H9 (cell line): ENCODE results near the gene TFEB. TPM values are rescaled to one million over a fixed set of nuclear protein-coding genes. Genes with fewer than 3 reads are reported as not detected.

Experiments
- DNase-seq: peaks from one replicate; pipeline ENCODE4 v3.0.0-alpha.2; 2017
- H2AFZ ChIP-seq: one replicate; pipeline ENCODE4 v1.6.1; 2013; ENCODE audit warnings: mild to moderate bottlenecking, low read length, control low read depth, moderate library complexity
- H2AK5ac ChIP-seq: 2 replicates; pipeline ENCODE4 v1.6.1; 2013; ENCODE audit warnings: low read length, control low read depth, mixed read lengths; ENCODE audit not compliant: insufficient read length
- H2BK120ac ChIP-seq: one replicate; pipeline ENCODE4 v1.6.1; 2013; ENCODE audit warnings: low read depth, mild to moderate bottlenecking, low read length, control low read depth, inconsistent platforms; ENCODE audit not compliant: poor library complexity, severe bottlenecking
- H2BK12ac ChIP-seq: 2 replicates; pipeline ENCODE4 v1.6.1; 2013; ENCODE audit warnings: low read length, control low read depth, mixed read lengths, low read depth; ENCODE audit not compliant: insufficient read length
- H2BK15ac ChIP-seq: 2 replicates; pipeline ENCODE4 v1.6.1; 2013; ENCODE audit warnings: low read depth, low read length, control low read depth
- H2BK20ac ChIP-seq: one replicate; pipeline ENCODE4 v1.6.1; 2013; ENCODE audit warnings: low read depth, mild to moderate bottlenecking, low read length, control low read depth, inconsistent platforms; ENCODE audit not compliant: poor library complexity, severe bottlenecking
- H2BK5ac ChIP-seq: 2 replicates; pipeline ENCODE4 v1.6.1; 2013; ENCODE audit warnings: low read length, control low read depth, mixed read lengths; ENCODE audit not compliant: insufficient read length
- H3K14ac ChIP-seq: 2 replicates; pipeline ENCODE4 v1.6.1; 2013; ENCODE audit warnings: low read length, control low read depth; ENCODE audit not compliant: insufficient read depth
- H3K18ac ChIP-seq: 2 replicates; pipeline ENCODE4 v1.6.1; 2013; ENCODE audit warnings: low read depth, mild to moderate bottlenecking, mixed read lengths, low read length, control low read depth; ENCODE audit not compliant: insufficient read length
- H3K23ac ChIP-seq: 2 replicates; pipeline ENCODE4 v1.6.1; 2013; ENCODE audit warnings: low read length, control low read depth, mixed read lengths, low read depth; ENCODE audit not compliant: insufficient read length
- H3K23me2 ChIP-seq: 2 replicates; pipeline ENCODE4 v1.6.1; 2013; ENCODE audit warnings: low read depth, mild to moderate bottlenecking, mixed read lengths, low read length, control low read depth; ENCODE audit not compliant: insufficient read length, poor library complexity, severe bottlenecking
- H3K27ac ChIP-seq: 2 replicates; pipeline ENCODE4 v1.5.1; 2013; ENCODE audit warnings: low read length, control low read depth, mixed read lengths, low read depth; ENCODE audit not compliant: insufficient read length
- H3K27me3 ChIP-seq: 2 replicates; pipeline ENCODE4 v1.6.1; 2013; ENCODE audit warnings: low read length, control low read depth, inconsistent platforms; ENCODE audit not compliant: insufficient read depth
- H3K4ac ChIP-seq: 2 replicates; pipeline ENCODE4 v1.6.1; 2013; ENCODE audit warnings: low read depth, mild to moderate bottlenecking, control low read depth, inconsistent platforms, low read length, moderate library complexity
- H3K4me1 ChIP-seq: 2 replicates; pipeline ENCODE4 v1.6.1; 2013; ENCODE audit warnings: low read length, control low read depth, inconsistent platforms; ENCODE audit not compliant: insufficient read depth
- H3K4me2 ChIP-seq: 2 replicates; pipeline ENCODE4 v1.6.1; 2013; ENCODE audit warnings: low read length, control low read depth, mixed read lengths; ENCODE audit not compliant: insufficient read length, insufficient read depth
- H3K56ac ChIP-seq: 2 replicates; pipeline ENCODE4 v1.6.1; 2013; ENCODE audit warnings: low read depth, mild to moderate bottlenecking, mixed read lengths, low read length, control low read depth; ENCODE audit not compliant: insufficient read length
- H3K79me1 ChIP-seq: 2 replicates; pipeline ENCODE4 v1.6.1; 2013; ENCODE audit warnings: low read depth, mild to moderate bottlenecking, moderate library complexity, low read length, control low read depth, inconsistent platforms; ENCODE audit not compliant: insufficient read depth, poor library complexity, severe bottlenecking
- H3K79me2 ChIP-seq: 2 replicates; pipeline ENCODE4 v1.6.1; 2013; ENCODE audit warnings: low read length, control low read depth, inconsistent platforms; ENCODE audit not compliant: insufficient read depth
- H3K9ac ChIP-seq: 2 replicates; pipeline ENCODE4 v1.6.1; 2013; ENCODE audit warnings: low read length, control low read depth, mixed read lengths; ENCODE audit not compliant: insufficient read length; ENCODE audit errors: extremely low read depth
- H3K9me3 ChIP-seq: one replicate; pipeline ENCODE4 v1.6.1; 2013; ENCODE audit warnings: low read depth, low read length, inconsistent platforms; ENCODE audit not compliant: control insufficient read depth
- H3T11ph ChIP-seq: one replicate; pipeline ENCODE4 v1.6.1; 2013; ENCODE audit warnings: mild to moderate bottlenecking, low read length, control low read depth, inconsistent platforms
- H4K20me1 ChIP-seq: one replicate; pipeline ENCODE4 v1.6.1; 2013; ENCODE audit not compliant: control insufficient read depth, insufficient read length, insufficient read depth
- H4K5ac ChIP-seq: 2 replicates; pipeline ENCODE4 v1.6.1; 2013; ENCODE audit warnings: low read depth, mild to moderate bottlenecking, mixed read lengths, low read length, control low read depth; ENCODE audit not compliant: insufficient read length
- H4K8ac ChIP-seq: replicated peaks from 2 replicates; pipeline ENCODE4 v1.6.1; 2013; ENCODE audit warnings: low read length, control low read depth, mixed read lengths, low read depth; ENCODE audit not compliant: insufficient read length
- H4K91ac ChIP-seq: 2 replicates; pipeline ENCODE4 v1.6.1; 2013; ENCODE audit warnings: low read depth, mild to moderate bottlenecking, moderate library complexity, mixed read lengths, low read length, control low read depth; ENCODE audit not compliant: insufficient read length
- H3K27ac Mint-ChIP-seq, 3 experiments: 2 replicates in 2 of 3; 3 replicates in 1 of 3; pipeline ENCODE4 v1.8.0; 2020 to 2021; ENCODE audit warnings: mixed read lengths in 3 of 3, mild to moderate bottlenecking in 1 of 3, moderate library complexity in 1 of 3
- H3K27me3 Mint-ChIP-seq: 2 replicates; pipeline ENCODE4 v1.8.0; 2021; ENCODE audit warnings: low read depth, mild to moderate bottlenecking, moderate library complexity, mixed read lengths
- H3K36me3 Mint-ChIP-seq, 3 experiments: 2 replicates in 2 of 3; 3 replicates in 1 of 3; pipeline ENCODE4 v1.8.0; 2020 to 2021; ENCODE audit warnings: low read depth in 3 of 3, mixed read lengths in 3 of 3; ENCODE audit not compliant: insufficient read depth in 1 of 3
- H3K4me1 Mint-ChIP-seq, 2 experiments: 2 replicates each; pipeline ENCODE4 v1.8.0; 2020; ENCODE audit warnings: mixed read lengths in 2 of 2
- H3K4me3 Mint-ChIP-seq, 2 experiments: 2 replicates in 1 of 2; 3 replicates in 1 of 2; pipeline ENCODE4 v1.8.0; 2020 to 2021; ENCODE audit warnings: mild to moderate bottlenecking in 2 of 2, mixed read lengths in 2 of 2, moderate library complexity in 1 of 2
- H3K9me3 Mint-ChIP-seq, 2 experiments: 2 replicates in 1 of 2; 3 replicates in 1 of 2; pipeline ENCODE4 v1.8.0; 2020; ENCODE audit warnings: mild to moderate bottlenecking in 2 of 2, mixed read lengths in 2 of 2, moderate library complexity in 1 of 2
- CTCF ChIP-seq: fragments of 200-600 bp; sonication (generic); conservative IDR thresholded peaks from 3 replicates; pipeline ENCODE4 v1.8.0; 2021; ENCODE audit warnings: antibody characterized with exemption, mild to moderate bottlenecking
- WGBS: extraction: QIAGEN DNeasy Blood & Tissue Kit; methylation state at CpG from one replicate; pipeline ENCODE4 v1.1.7; 2013; ENCODE audit warnings: missing lambda C conversion rate, low lambda C conversion rate, mixed read lengths; ENCODE audit not compliant: insufficient read length; ENCODE audit errors: extremely low coverage; 5-methylcytosine and 5-hydroxymethylcytosine counted together
- total RNA-seq: library from RNA; stranded (reverse); gene quantifications from 2 replicates; pipeline ENCODE4 v1.2.1, GENCODE V29; 2021

The TFEB gene
- total RNA-seq, 1 experiment from 2014 or later = 1.2 TPM

DNA sequence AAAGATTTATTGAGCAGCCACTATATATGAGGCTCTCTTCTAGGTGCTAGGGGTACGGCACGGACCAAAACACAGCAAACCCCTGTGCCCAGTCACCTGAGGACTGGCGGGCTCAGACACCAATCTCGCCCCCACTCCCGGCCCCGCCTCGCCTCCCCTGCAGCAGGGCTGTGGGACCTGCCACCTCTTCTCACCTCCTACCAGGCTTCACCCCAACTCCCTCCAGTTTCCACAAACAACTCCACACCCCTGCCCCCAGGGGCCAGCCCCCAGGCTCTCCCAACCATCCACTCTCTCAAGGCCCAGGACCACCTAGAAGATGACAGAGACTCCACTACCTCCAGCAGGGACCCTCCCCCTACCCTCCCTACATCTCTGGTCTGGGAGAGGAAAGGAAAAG is 6.5 kb downstream of the TFEB start:
- peaks cover 42 to 46% of the 10 kb centered on the region in 2 experiments for H3K4me1 Mint-ChIP-seq
- Histone ChIP-seq H3K27ac (no peak overlapping the region), H3K79me1 (no peaks in the 10 kb centered on the region), H4K5ac (no peak overlapping the region), H3K14ac (no peak overlapping the region), H3T11ph (no peak overlapping the region), H4K91ac (no peak overlapping the region), H2BK120ac (no peak overlapping the region), H3K9ac (no peak overlapping the region), H2BK15ac (no peak overlapping the region), H3K56ac (no peak overlapping the region), H2BK5ac (no peak overlapping the region), H3K18ac (no peak overlapping the region), H3K4ac (no peak overlapping the region), H4K20me1 (no peaks in the 10 kb centered on the region), H4K8ac (no peak overlapping the region), H3K79me2 (no peaks in the 10 kb centered on the region), H3K23ac (no peak overlapping the region), H3K4me1 (peaks cover 11% of the 10 kb centered on the region; the same call in 1 of the 2 replicates), H2AK5ac (no peak overlapping the region), H3K4me2 (no peak overlapping the region), H2BK20ac (no peak overlapping the region), H3K9me3 (no peaks in the 10 kb centered on the region), H3K23me2 (peaks cover 6% of the 10 kb centered on the region), H2BK12ac (no peak overlapping the region), H3K27me3 (no peaks in the 10 kb centered on the region), H2AFZ (no peak overlapping the region)
- no peak overlapping the region for H3K4me3 Mint-ChIP-seq
- TF ChIP-seq CTCF = no peak
- WGBS = no CpG with 5 or more reads among the region's 7 CpGs
- no peak overlapping the region for H3K27ac Mint-ChIP-seq
- H3K9me3 Mint-ChIP-seq = no peaks in the 10 kb centered on the region
- no peaks in the 10 kb centered on the region for H3K36me3 Mint-ChIP-seq
- no peak for DNase-seq
- H3K27me3 Mint-ChIP-seq = peaks cover 30% of the 10 kb centered on the region
